Jurkat, Clone E6-1 (cell line): ENCODE data around the gene CRTAC1.
"Not testable (repeated sequence)": the region's sequence is repeated elsewhere in the genome, so short reads cannot be mapped to it uniquely, and the experiment has no call there.

Source experiments
- DNase-seq: peaks from one replicate; pipeline ENCODE4 v3.0.0-alpha.2; 2011; ENCODE audit warnings: low read depth, low spot score
- H3K4me3 ChIP-seq: 2 replicates; pipeline ENCODE4 v1.5.1; 2011; ENCODE audit warnings: mild to moderate bottlenecking, low read length, control low read depth, moderate library complexity

CRTAC1 gene

DNA sequence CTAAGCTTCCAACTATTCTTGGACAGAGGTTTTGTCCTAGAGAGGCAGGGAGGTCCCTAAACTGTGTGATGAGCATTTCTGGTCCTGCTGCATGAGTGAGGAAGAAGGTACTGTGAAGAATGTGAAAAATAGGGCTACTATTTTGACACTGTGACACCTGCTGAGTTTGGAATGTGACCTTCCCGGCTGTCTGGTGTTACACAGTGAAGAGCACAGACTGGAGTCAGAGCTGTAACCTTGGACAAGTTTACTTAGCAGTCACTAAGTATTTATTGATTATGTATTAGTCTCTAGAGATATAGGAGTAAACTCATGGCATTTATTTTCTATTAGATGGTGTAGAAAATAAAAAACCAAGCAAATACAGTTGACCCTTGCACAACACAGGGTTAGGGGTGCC, 168.5 kb downstream of the CRTAC1 start:
- H3K4me3 ChIP-seq = no peak overlapping the region
- DNase-seq = no peak

DNA sequence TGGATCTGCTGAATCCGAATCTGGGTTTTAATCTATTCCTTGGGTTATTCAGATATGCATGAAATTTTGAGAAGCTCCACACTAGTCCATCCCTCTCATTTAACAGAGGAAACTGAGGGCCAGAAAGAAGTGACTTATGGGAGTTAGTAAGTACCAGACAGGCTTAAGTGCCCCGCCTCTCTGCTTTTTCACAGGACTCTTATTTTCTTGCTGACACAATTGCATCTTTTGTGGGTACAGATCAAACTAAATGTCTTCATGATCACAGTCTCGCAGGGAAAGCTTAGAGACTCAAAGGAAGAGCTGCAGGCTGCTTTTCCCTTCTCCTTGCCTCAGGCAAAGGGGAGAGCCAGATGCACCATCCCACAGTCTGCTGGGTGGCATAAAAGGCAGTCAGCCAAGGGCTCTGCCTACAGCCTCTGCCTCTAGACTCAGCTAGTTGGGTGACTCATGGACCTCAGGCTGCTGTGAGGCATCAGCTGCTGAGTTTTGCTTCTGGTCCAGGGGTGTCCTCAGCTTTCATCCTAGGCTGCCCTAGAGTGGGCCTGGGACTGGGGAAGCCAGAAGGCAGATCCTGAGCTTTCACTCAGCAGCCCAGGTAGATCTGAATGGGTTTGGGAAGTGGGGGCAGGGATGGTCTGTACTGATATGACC, 169.2 kb downstream of the CRTAC1 start:
- DNase-seq = no peak
- H3K4me3 ChIP-seq = no peak overlapping the region

DNA sequence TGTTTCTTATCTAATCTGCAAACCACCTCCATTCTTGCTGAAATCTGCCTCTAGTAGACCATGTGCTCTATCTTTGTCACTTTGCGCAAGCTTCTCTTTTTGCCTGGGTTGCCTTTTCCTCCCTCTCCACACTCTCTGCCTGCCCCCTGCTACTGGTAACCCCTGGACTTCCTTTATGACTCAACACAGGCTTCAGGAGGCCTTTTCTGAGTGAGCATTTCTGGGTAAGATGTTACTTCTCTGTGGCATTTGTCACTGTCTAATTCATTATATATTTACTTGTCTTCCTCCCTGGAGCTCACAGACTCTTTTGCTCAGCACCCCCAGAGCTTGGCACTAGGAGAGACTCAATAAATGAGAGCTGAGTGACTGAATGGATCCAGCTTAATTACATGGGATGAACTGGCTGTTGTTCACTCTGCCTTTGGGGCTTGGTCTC, 172.4 kb downstream of the CRTAC1 start:
- no peak overlapping the region for H3K4me3 ChIP-seq
- no peak for DNase-seq

DNA sequence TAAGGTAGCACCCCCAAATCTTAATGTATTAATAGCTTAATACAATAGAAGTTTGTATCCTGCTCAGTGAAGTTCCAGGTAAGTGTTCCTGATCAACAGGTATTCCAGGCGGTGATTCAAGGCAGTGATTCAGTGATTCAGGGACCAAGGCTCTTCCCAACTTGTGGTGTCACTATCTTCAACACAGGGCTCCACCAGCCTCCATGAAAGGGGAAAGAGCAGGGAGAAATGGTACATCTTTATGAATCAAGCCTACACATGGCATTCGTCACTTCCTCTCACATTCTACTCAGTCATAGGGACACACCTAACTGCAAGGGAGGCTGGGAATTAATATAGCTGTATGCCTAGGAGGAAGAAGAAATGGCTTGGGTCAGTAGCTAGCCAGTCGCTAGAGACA, 175.7 kb downstream of the CRTAC1 start:
- no peak for DNase-seq
- no peak overlapping the region for H3K4me3 ChIP-seq

DNA sequence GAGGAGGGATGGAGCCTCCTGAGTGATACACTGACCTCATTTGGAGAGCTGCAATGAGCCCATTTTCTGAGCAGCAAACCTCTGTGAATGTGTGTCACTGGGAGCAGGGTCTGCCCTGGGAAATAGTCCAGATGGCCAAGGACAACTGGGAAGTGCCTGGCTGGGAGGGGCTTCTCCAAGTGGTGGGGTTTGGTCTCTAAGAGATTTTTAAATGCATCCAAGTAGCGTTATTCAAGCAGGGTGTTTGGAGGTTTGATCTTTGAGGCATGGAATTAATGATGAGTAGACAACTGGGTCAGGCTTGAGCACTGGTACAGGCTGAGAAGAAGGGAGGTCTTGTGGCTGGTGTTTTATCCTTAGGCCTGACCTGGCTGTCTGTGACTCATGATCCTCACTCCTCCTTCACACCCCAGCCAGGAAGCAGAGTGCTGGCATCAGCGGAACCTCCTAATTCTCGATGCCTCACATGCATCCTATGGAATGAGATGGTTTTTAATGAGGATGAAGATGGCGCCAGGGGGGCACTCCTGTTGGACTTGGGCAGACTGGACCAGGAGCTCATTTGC, 177.5 kb downstream of the CRTAC1 start:
- H3K4me3 ChIP-seq = no peak overlapping the region
- no peak for DNase-seq

DNA sequence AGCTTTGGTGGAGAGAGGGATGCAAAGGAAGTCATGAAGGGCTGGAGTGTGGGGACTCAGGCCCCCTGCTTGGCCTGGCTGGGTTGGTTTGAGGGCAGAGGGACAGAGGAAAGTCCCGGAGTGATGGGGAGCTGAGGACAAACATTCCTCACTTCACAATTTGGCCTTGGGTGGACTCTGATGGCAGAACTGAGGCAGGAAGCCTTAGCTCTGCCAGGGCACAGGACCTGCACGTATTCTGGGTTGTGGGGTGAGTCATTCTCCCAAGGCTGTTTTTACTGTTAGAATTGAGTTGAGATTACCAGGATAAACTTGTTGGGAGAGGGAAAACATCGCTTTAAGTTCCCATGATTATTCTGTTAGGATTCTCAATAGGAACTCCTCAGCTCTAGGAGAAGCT, 178.1 kb downstream of the CRTAC1 start:
- DNase-seq = no peak

DNA sequence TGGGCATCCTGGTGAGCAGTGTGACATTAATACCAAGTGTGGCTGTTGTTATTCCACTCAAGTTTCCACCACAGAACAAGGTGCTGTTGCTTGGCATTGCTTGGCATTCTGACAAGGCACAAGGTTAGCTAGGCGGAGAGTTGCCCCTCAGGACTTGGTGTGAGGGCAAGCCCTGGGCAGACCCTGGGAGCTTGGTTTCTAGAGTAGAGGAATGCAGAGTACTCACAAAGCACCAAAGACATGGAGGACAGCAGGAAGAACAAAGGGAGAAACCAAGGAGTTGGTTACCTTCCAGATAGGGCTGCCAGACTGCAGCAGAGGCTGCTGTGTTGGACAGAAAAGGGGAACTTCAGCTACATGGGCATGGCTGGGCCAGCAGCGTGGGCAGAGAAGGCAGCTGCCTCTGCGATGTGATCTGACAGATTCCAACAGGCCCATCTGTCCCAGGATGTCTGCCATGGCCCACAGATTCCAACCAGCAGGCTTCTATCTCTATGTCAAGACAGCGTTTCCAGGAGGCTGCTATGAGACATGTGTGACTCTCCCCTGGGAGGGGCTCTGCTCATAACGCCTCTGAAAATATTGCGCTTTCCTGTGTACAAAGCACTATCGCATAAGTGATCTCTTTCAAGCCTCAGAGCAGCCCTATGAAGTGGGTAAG, 178.9 kb downstream of the CRTAC1 start:
- peak; percentile 79 for DNase-seq
- no peak overlapping the region for H3K4me3 ChIP-seq

More for the DNA sequence above, 178.1 kb downstream of the CRTAC1 start:
- H3K4me3 ChIP-seq = no peak overlapping the region

DNA sequence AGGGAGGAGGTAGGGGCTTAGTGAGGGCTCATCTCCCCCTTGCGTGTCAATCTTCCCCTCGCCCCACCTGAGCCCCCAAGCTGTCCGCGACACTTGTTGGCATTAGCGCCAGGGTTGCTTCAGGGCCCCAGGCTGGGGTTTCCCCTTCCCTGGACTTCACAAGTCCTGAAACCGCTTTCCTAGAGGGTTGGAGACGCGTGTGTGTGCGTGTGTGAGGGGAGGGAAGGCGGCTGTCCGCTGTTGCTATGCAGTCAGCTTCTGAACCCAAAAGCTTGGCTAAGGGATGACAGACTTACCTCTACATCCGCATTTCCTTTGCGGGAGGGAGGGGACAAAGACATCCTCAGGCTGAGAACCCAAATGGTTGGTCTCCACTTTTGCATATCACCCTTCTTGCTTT, 180.0 kb downstream of the CRTAC1 start:
- H3K4me3 ChIP-seq = no peak overlapping the region
- no peak for DNase-seq

DNA sequence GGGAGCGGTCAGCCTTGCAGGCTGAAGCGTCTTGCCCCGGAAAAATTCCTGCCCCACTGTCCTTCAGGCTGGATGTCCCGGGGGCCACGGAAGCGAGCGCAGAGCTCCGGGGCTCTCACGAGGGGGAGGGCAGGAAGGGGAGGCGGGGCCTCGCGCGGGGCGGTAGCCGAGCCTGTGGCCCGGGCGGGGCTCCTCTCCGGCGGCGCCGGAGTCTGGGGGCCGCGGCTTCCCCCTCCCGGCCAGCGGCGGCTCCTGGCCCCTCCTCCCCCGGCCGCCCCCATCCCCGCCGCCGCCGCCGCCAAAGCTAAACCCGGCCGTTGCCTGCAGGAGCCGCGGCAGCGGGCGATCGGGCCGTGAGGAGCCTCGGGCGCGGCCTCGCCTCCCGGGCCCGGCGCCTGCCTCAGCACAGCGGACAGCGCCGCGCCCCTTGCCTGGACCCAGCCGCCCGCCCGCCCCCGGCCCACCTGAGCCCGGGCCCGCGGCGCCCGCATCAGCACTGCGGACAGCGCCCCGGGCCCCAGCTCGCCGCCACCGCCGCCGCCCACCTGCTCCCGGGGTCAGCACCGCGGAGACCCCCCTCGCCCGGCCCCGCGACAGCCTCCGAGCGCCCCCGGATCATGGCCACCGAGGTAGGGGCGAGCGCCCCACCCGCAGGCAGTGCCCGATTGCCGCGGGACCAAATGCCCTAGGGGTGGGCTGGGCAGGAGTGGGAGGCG, 180.6 kb downstream of the CRTAC1 start, which contains the start of gene GOLGA7B:
Gene GOLGA7B, plus strand, starts transcription at position 157 of the 716 bp plus-strand sequence. Its CDS starts 461 bp downstream, at position 618.
- peak within 1 kb of the TSS; percentile 55 for H3K4me3 ChIP-seq
- DNase-seq = no peak

DNA sequence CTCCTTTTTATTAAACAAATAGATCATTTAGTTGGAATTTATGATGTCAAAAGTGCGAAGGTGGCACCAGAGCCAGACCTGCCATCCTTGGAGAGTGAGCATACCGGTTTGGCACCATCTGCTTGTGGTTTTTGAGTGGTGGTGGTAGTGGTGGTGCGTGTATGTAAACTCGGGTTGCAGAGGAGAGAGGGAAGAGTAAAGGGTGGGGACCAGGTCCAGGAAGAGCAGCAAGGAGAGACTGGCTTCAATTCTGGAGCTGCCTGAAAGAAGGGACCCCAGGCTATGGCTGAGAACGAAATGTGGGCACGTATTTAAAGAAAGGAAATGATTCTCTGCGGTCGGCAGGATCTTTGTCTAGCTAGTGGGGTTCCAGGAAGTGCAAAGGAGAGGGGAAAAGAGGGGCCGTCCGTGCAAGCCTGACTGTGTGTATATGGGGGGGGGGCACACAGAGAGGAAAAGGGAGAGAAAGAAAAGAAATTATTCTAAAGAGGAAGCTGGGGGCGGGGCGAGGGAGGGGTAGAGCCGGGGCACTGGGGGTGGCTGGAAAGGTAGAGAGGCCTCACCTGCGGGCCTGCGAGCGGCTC, 181.2 kb downstream of the CRTAC1 start:
- H3K4me3 ChIP-seq = peak overlapping the region; percentile 55
- DNase-seq = peak; percentile 46

DNA sequence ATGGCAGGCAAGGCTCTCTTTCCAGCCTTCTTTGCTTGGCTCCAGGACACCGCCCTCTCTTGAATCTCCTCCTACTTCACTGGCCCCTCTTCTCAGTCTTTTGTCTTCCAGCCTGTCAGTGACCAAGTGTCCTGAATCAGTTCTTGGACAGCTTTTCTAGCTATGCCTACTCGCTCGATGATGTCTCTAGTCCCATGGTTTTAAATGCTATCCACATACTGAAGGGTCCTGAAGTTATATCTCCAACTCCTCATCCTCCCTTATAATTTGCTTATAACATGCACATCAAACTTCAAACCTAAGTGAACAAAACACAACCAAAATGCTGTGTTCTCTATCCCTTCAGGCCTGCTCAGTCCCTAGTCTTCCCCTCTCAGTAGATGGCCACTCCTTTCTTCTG, 185.7 kb downstream of the CRTAC1 start:
- DNase-seq = no peak
- no peak overlapping the region for H3K4me3 ChIP-seq

DNA sequence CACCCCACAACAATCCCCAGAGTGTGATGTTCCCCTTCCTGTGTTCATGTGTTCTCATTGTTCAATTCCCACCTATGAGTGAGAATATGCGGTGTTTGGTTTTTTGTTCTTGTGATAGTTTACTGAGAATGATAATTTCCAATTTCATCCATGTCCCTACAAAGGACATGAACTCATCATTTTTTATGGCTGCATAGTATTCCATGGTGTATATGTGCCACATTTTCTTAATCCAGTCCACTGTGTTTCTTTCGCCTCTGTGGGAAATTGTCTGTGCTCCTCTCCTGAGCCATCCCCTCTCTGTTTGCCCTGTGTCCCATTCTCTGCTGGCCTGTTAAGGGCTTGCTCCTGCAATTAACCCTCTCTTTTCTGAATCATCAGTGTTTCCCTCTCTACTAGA, 186.4 kb downstream of the CRTAC1 start:
- DNase-seq = not testable (repeated sequence)

DNA sequence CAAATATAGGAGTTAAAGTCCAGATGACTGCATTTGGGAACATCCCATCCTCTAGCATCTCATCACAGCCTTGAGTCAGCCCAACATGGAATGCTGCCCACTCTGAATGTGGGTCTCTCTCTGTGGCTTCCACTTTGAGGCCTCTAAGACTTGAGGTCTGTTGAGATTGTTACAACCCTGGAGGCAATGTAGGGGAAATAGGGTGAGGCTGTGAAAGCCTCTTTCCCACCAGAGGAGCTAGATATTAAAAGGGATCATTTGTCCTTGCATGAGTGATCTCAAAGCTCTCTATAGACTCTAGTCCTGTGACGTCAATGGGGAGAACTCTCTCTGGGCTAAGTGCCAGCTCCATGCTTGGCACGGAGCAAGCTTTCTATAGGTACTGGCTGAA, 187.1 kb downstream of the CRTAC1 start:
- no peak for DNase-seq

More for the DNA sequence above, 186.4 kb downstream of the CRTAC1 start:
- H3K4me3 ChIP-seq = not testable (repeated sequence)

DNA sequence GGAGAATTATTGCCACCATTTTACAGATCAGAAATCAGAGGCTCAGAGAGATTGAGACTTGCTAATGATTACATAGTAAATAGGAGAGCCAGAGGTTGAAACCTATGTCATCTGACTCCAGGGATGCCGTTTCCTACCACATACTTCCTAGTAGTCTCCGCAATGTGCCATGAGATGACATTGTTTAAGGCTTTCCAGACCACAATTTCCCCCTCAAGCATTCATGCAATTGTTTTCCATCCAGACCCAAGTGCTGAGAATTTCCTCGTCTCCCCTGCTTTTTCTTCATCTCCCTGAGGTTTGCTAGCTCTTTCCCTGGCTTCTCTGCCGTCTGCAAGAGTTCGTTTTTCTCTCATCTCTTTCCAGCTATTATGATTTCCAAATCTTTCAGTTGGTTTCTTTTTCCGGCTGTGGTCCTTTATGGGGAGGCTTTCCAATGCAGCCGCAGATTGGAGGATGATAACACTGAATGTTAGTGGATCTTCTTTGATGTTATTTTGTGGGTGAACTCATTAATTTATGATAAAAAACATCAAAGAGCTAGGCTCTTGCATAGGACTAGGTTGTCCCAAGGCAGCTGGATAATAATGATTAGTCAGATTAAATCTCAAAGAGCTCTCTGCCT, 187.7 kb downstream of the CRTAC1 start:
- no peak for DNase-seq
- H3K4me3 ChIP-seq = no peak overlapping the region

More for the DNA sequence above, 187.1 kb downstream of the CRTAC1 start:
- H3K4me3 ChIP-seq = no peak overlapping the region

DNA sequence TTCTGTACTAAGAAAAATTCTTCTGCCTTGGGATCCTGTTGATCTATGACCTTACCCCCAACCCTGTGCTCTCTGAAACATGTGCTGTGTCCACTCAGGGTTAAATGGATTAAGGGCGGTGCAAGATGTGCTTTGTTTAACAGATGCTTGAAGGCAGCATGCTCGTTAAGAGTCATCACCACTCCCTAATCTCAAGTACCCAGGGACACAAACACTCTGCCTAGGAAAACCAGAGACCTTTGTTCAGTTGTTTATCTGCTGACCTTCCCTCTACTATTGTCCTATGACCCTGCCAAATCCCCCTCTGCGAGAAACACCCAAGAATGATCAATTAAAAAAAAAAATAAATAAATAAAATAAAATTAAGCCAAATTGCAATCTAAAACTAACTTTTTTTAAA, 188.3 kb downstream of the CRTAC1 start:
- H3K4me3 ChIP-seq, DNase-seq: not testable (repeated sequence)

DNA sequence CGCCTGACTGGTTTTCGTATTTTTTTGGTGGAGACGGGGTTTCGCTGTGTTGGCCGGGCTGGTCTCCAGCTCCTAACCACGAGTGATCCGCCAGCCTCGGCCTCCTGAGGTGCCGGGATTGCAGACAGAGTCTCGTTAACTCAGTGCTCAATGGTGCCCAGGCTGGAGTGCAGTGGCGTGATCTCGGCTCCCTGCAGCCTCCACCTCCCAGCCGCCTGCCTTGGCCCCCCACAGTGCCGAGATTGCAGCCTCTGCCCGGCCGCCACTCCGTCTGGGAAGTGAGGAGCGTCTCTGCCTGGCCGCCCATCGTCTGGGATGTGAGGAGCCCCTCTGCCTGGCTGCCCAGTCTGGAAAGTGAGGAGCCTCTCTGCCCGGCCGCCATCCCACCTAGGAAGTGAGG, 189.3 kb downstream of the CRTAC1 start:
- H3K4me3 ChIP-seq = not testable (repeated sequence)

DNA sequence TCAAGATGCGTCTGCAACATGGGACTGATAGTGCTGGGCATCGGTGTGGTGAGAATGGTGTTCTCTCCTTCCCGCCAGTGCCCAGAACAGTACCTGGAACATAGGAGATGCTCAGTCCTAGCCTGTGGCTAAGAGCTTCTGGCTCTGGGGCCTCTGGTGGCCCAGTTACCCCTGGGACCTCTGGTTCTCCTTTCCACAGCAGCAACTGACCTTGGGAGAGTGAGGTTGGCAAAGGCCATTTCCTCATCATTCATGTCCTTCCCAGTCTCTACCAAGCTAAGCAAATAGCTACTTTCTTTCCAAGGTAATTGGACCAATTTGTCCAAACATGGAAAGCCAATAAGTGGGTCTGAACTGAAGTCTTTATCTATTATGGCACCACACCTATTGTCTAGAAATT, 192.3 kb downstream of the CRTAC1 start:
- no peak for DNase-seq
- no peak overlapping the region for H3K4me3 ChIP-seq

More for the DNA sequence above, 189.3 kb downstream of the CRTAC1 start:
- not testable (repeated sequence) for DNase-seq

DNA sequence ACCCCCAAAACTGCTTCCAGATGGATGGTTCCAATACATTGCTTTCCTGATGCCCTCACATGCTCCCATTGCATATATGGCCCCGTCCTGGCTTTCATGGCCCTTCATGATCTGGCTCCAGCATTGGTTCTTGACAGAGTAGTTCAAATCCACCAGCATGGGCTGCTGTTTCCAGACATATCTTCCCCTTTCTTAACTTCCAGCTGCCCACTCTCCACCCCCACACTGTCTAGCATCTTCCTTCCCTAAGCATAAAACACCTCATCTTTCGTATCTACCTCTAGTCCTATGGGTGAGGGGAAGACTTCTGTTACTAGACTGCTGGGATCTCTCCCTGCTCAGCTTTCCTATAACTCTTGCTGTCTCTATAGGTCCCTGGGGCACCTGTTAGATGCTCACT, 194.0 kb downstream of the CRTAC1 start:
- no peak overlapping the region for H3K4me3 ChIP-seq
- DNase-seq = no peak

DNA sequence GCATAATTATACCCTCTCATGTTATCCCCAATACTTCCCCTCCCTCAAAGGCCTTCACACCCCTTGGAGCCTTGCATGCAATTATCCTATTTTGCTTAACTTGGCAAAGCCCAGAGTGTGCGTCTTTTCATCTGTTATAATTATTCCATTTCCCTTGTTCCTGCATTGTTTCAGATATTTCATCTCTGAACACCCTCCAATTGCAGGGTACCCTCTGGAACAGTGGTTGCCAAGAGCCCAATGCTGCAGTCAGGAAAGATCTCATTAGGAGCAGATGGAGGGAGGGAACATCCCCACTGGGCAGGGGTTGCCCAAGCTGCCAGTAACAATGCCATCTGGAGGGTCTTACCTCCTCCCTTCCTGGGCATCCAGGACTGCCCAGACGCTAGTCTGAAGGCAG, 199.2 kb downstream of the CRTAC1 start:
- DNase-seq = no peak
- no peak overlapping the region for H3K4me3 ChIP-seq
